ENCODE measurements around the gene HAVCR2. TPM values are rescaled to one million over a fixed set of nuclear protein-coding genes. Genes with fewer than 3 reads are reported as not detected.

The HAVCR2 gene
- total RNA-seq (2014; rRNA removed; shearing (Covaris generic)) (0.49 and 3.4 TPM in 2 replicates), polyA plus RNA-seq (2016; fragmentation: Nextera tagmentation; extraction: Ambion mirVana) (0.07 TPM in 1 of 2 replicates, not detected in the other)
- long read RNA-seq = 0 reads

DNA sequence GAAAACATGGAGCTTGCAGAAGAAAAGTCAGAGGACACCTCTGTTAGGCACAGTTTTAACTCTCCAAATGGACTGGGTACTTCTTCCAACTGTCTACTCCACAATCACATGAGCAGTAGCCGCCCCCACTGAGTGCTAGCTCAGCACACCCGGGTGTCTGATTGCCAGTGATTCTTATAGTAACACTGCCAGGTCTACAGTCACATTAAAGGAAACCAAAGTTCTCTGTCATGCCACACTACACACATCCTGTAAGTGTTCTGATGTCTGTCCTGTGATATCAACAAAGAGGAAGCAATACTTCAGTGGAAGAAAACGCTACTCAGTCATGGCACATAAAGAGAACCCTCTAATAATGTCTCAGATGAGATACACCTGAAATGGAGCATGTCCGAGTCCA is at the start of gene HAVCR2:
Gene HAVCR2 (minus strand): TSS at position 69 of the 400 bp plus-strand sequence. CDS start 61 bp downstream, at position 8.
- Histone ChIP-seq H3K9me2 (ENCODE audit: insufficient read depth) (no peaks in the 10 kb centered on the region), H3F3A (replicated peaks; ENCODE audit: low read depth) (no peaks in the 10 kb centered on the region), H3K27ac (ENCODE audit: low read depth) (no peak within 1 kb of the TSS), H4K20me1 (replicated peaks; ENCODE audit: insufficient read depth) (no peaks in the 10 kb centered on the region), H2AFZ (no peak within 1 kb of the TSS; the same call in 1 of the 2 replicates), H3K4me1 (ENCODE audit: insufficient read depth) (no peaks in the 10 kb centered on the region), H3K36me3 (ENCODE audit: insufficient read depth) (no peaks in the 10 kb centered on the region), H3K4me3 (no peak within 1 kb of the TSS), H3K79me2 (replicated peaks; ENCODE audit: insufficient read depth) (no peaks in the 10 kb centered on the region), H3K27me3 (ENCODE audit: insufficient read depth) (no peaks in the 10 kb centered on the region), H3K4me2 (no peak within 1 kb of the TSS)
- no peak for ATAC-seq
- Mint-ChIP-seq H3K4me3 (no peak within 1 kb of the TSS), H3K9me3 (no peaks in the 10 kb centered on the region), H3K27ac (no peak within 1 kb of the TSS), H3K27me3 (ENCODE audit: insufficient read depth, low read depth, poor library complexity) (no peaks in the 10 kb centered on the region), H3K36me3 (ENCODE audit: low read depth) (no peaks in the 10 kb centered on the region), H3K4me1 (0 out of 3 replicates have a peak, but pooled peaks cover 3% of the 10 kb centered on the region)
- no peak for DNase-seq (ENCODE audit: low spot score)
- no peak for TF ChIP-seq POLR2AphosphoS5 (IDR thresholded peaks at IDR 0.05; ENCODE audit: low read depth)
- TF ChIP-seq, protein P1, sequence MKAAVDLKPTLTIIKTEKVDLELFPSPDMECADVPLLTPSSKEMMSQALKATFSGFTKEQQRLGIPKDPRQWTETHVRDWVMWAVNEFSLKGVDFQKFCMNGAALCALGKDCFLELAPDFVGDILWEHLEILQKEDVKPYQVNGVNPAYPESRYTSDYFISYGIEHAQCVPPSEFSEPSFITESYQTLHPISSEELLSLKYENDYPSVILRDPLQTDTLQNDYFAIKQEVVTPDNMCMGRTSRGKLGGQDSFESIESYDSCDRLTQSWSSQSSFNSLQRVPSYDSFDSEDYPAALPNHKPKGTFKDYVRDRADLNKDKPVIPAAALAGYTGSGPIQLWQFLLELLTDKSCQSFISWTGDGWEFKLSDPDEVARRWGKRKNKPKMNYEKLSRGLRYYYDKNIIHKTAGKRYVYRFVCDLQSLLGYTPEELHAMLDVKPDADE (IDR thresholded peaks at IDR 0.05) = no peak
- TF ChIP-seq, protein P2, sequence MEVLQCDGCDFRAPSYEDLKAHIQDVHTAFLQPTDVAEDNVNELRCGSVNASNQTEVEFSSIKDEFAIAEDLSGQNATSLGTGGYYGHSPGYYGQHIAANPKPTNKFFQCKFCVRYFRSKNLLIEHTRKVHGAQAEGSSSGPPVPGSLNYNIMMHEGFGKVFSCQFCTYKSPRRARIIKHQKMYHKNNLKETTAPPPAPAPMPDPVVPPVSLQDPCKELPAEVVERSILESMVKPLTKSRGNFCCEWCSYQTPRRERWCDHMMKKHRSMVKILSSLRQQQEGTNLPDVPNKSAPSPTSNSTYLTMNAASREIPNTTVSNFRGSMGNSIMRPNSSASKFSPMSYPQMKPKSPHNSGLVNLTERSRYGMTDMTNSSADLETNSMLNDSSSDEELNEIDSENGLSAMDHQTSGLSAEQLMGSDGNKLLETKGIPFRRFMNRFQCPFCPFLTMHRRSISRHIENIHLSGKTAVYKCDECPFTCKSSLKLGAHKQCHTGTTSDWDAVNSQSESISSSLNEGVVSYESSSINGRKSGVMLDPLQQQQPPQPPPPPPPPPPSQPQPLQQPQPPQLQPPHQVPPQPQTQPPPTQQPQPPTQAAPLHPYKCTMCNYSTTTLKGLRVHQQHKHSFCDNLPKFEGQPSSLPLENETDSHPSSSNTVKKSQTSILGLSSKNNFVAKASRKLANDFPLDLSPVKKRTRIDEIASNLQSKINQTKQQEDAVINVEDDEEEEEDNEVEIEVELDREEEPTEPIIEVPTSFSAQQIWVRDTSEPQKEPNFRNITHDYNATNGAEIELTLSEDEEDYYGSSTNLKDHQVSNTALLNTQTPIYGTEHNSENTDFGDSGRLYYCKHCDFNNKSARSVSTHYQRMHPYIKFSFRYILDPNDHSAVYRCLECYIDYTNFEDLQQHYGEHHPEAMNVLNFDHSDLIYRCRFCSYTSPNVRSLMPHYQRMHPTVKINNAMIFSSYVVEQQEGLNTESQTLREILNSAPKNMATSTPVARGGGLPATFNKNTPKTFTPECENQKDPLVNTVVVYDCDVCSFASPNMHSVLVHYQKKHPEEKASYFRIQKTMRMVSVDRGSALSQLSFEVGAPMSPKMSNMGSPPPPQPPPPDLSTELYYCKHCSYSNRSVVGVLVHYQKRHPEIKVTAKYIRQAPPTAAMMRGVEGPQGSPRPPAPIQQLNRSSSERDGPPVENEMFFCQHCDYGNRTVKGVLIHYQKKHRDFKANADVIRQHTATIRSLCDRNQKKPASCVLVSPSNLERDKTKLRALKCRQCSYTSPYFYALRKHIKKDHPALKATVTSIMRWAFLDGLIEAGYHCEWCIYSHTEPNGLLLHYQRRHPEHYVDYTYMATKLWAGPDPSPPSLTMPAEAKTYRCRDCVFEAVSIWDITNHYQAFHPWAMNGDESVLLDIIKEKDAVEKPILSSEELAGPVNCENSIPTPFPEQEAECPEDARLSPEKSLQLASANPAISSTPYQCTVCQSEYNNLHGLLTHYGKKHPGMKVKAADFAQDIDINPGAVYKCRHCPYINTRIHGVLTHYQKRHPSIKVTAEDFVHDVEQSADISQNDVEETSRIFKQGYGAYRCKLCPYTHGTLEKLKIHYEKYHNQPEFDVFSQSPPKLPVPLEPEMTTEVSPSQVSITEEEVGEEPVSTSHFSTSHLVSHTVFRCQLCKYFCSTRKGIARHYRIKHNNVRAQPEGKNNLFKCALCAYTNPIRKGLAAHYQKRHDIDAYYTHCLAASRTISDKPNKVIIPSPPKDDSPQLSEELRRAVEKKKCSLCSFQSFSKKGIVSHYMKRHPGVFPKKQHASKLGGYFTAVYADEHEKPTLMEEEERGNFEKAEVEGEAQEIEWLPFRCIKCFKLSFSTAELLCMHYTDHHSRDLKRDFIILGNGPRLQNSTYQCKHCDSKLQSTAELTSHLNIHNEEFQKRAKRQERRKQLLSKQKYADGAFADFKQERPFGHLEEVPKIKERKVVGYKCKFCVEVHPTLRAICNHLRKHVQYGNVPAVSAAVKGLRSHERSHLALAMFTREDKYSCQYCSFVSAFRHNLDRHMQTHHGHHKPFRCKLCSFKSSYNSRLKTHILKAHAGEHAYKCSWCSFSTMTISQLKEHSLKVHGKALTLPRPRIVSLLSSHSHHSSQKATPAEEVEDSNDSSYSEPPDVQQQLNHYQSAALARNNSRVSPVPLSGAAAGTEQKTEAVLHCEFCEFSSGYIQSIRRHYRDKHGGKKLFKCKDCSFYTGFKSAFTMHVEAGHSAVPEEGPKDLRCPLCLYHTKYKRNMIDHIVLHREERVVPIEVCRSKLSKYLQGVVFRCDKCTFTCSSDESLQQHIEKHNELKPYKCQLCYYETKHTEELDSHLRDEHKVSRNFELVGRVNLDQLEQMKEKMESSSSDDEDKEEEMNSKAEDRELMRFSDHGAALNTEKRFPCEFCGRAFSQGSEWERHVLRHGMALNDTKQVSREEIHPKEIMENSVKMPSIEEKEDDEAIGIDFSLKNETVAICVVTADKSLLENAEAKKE (CRISPR knock-in tag; IDR thresholded peaks at IDR 0.05) = no peak
- TF ChIP-seq, protein P3, sequence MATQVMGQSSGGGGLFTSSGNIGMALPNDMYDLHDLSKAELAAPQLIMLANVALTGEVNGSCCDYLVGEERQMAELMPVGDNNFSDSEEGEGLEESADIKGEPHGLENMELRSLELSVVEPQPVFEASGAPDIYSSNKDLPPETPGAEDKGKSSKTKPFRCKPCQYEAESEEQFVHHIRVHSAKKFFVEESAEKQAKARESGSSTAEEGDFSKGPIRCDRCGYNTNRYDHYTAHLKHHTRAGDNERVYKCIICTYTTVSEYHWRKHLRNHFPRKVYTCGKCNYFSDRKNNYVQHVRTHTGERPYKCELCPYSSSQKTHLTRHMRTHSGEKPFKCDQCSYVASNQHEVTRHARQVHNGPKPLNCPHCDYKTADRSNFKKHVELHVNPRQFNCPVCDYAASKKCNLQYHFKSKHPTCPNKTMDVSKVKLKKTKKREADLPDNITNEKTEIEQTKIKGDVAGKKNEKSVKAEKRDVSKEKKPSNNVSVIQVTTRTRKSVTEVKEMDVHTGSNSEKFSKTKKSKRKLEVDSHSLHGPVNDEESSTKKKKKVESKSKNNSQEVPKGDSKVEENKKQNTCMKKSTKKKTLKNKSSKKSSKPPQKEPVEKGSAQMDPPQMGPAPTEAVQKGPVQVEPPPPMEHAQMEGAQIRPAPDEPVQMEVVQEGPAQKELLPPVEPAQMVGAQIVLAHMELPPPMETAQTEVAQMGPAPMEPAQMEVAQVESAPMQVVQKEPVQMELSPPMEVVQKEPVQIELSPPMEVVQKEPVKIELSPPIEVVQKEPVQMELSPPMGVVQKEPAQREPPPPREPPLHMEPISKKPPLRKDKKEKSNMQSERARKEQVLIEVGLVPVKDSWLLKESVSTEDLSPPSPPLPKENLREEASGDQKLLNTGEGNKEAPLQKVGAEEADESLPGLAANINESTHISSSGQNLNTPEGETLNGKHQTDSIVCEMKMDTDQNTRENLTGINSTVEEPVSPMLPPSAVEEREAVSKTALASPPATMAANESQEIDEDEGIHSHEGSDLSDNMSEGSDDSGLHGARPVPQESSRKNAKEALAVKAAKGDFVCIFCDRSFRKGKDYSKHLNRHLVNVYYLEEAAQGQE (IDR thresholded peaks at IDR 0.05; ENCODE audit: unreplicated experiment) = no peak
- no peak for TF ChIP-seq CREB1 (CRISPR knock-in tag; IDR thresholded peaks at IDR 0.05; ENCODE audit: low read depth)
- no peak for TF ChIP-seq ZNF331 (CRISPR knock-in tag; IDR thresholded peaks at IDR 0.05; ENCODE audit: low read depth)
- TF ChIP-seq ZNF114 (CRISPR knock-in tag; IDR thresholded peaks at IDR 0.05) = no peak
- TF ChIP-seq NANOG (IDR thresholded peaks at IDR 0.05; ENCODE audit: borderline replicate concordance) = no peak
- TF ChIP-seq STAT1 (IDR thresholded peaks at IDR 0.05; ENCODE audit: unreplicated experiment) = no peak
- TF ChIP-seq, protein P4, sequence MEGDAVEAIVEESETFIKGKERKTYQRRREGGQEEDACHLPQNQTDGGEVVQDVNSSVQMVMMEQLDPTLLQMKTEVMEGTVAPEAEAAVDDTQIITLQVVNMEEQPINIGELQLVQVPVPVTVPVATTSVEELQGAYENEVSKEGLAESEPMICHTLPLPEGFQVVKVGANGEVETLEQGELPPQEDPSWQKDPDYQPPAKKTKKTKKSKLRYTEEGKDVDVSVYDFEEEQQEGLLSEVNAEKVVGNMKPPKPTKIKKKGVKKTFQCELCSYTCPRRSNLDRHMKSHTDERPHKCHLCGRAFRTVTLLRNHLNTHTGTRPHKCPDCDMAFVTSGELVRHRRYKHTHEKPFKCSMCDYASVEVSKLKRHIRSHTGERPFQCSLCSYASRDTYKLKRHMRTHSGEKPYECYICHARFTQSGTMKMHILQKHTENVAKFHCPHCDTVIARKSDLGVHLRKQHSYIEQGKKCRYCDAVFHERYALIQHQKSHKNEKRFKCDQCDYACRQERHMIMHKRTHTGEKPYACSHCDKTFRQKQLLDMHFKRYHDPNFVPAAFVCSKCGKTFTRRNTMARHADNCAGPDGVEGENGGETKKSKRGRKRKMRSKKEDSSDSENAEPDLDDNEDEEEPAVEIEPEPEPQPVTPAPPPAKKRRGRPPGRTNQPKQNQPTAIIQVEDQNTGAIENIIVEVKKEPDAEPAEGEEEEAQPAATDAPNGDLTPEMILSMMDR (conservative IDR thresholded peaks at IDR 0.05; ENCODE audit: low read depth in 2 of 2) = no peak
- no peak for TF ChIP-seq EZH2 (IDR thresholded peaks at IDR 0.05; ENCODE audit: low read depth, unreplicated experiment)
- TF ChIP-seq EZH2phosphoT487 (IDR thresholded peaks at IDR 0.05; ENCODE audit: unreplicated experiment) = no peak
- no peak for TF ChIP-seq JUNB (IDR thresholded peaks at IDR 0.05; ENCODE audit: unreplicated experiment)

All from GM23338 (cell line).